IMR-90 (cell line): Measurements from ENCODE around the gene HSFX2. TPM values are rescaled to one million over a fixed set of nuclear protein-coding genes. Genes with fewer than 3 reads are reported as not detected.
A peak's percentile ranks its signal among the peaks of the same experiment; 100 is the strongest.
"Not testable (repeated sequence)": the region's sequence is repeated elsewhere in the genome, so short reads cannot be mapped to it uniquely, and the experiment has no call there.

Experiments used
- ATAC-seq: fragments of 200-7000 bp; cut with Tn5 transposase; 2 replicates; pipeline ENCODE4 v1.9.1; 2020; ENCODE audit warnings: low read depth, mild to moderate bottlenecking, moderate library complexity
- BruUV-seq: library from RNA; stranded (reverse); fragments of 400-500 nt; replicated peaks from 2 replicates; lab custom pipeline; 2021; lab: Mats Ljungman, UMichigan
- CTCF ChIA-PET: fragments of 300-600 bp; formaldehyde crosslinking; extraction: SDS; loops from one replicate; lab custom pipeline; 2021; ENCODE audit warnings: antibody characterized with exemption; lab: Yijun Ruan, JAX
- POLR2A ChIA-PET: fragments of 300-600 bp; sonication (Branson Sonifier 250); formaldehyde crosslinking; loops from one replicate; lab custom pipeline; 2022; ENCODE audit warnings: antibody characterized with exemption; ENCODE audit not compliant: unreplicated experiment; lab: Charles Lee
- DNase-seq: peaks from one replicate; pipeline ENCODE4 v3.0.0; 2013
- H2AFZ ChIP-seq: replicated peaks from 2 replicates; pipeline ENCODE3; 2013; ENCODE audit warnings: low read length, mild to moderate bottlenecking; ENCODE audit not compliant: poor library complexity
- H2AK5ac ChIP-seq: 2 replicates; pipeline ENCODE4 v1.6.1; 2013; ENCODE audit warnings: low read depth, low read length, inconsistent platforms
- H2AK9ac ChIP-seq: replicated peaks from 2 replicates; pipeline ENCODE3; 2013; ENCODE audit warnings: mild to moderate bottlenecking, low read depth, low read length, moderate library complexity; ENCODE audit not compliant: poor library complexity
- H2BK120ac ChIP-seq: 2 replicates; pipeline ENCODE4 v1.6.1; 2013; ENCODE audit warnings: low read depth, low read length, inconsistent platforms
- H2BK15ac ChIP-seq: 3 replicates; pipeline ENCODE4 v1.6.1; 2013; ENCODE audit warnings: low read depth, low read length, inconsistent platforms
- H2BK20ac ChIP-seq: 2 replicates; pipeline ENCODE4 v1.6.1; 2013; ENCODE audit warnings: low read depth, mild to moderate bottlenecking, inconsistent platforms, low read length, moderate library complexity
- H2BK5ac ChIP-seq: 2 replicates; pipeline ENCODE4 v1.6.1; 2013; ENCODE audit warnings: mild to moderate bottlenecking, low read depth, low read length, inconsistent platforms; ENCODE audit not compliant: poor library complexity, severe bottlenecking
- H3K14ac ChIP-seq: replicated peaks from 2 replicates; pipeline ENCODE4 v1.6.1; 2013; ENCODE audit warnings: low read depth, low read length, inconsistent platforms
- H3K18ac ChIP-seq: 2 replicates; pipeline ENCODE4 v1.6.1; 2013; ENCODE audit warnings: low read depth, low read length, control low read depth
- H3K23ac ChIP-seq: 2 replicates; pipeline ENCODE4 v1.6.1; 2013; ENCODE audit warnings: low read depth, low read length, inconsistent platforms
- H3K27ac ChIP-seq: 2 replicates; pipeline ENCODE4 v1.5.1; 2013; ENCODE audit warnings: mild to moderate bottlenecking, control low read depth, low read length; ENCODE audit not compliant: insufficient read depth
- H3K27me3 ChIP-seq: 2 replicates; pipeline ENCODE4 v1.6.1; 2013; ENCODE audit warnings: low read length; ENCODE audit not compliant: control insufficient read depth, insufficient read depth
- H3K36me3 ChIP-seq: 2 replicates; pipeline ENCODE4 v1.6.1; 2013; ENCODE audit warnings: low read length, mixed read lengths; ENCODE audit not compliant: control insufficient read depth, insufficient read depth
- H3K4ac ChIP-seq: 2 replicates; pipeline ENCODE4 v1.6.1; 2013; ENCODE audit warnings: low read depth, low read length, inconsistent platforms
- H3K4me1 ChIP-seq: 2 replicates; pipeline ENCODE4 v1.6.1; 2013; ENCODE audit warnings: low read length, mixed read lengths; ENCODE audit not compliant: control insufficient read depth, insufficient read depth
- H3K4me2 ChIP-seq: 2 replicates; pipeline ENCODE4 v1.6.1; 2013; ENCODE audit warnings: low read depth, mild to moderate bottlenecking, control low read depth, low read length, moderate library complexity
- H3K4me3 ChIP-seq: 2 replicates; pipeline ENCODE4 v1.5.1; 2013; ENCODE audit warnings: low read depth, mild to moderate bottlenecking, control low read depth, low read length, moderate library complexity; ENCODE audit not compliant: insufficient read depth
- H3K56ac ChIP-seq: 2 replicates; pipeline ENCODE4 v1.6.1; 2013; ENCODE audit warnings: low read length, inconsistent platforms; ENCODE audit not compliant: insufficient read depth; ENCODE audit errors: extremely low read depth
- H3K79me1 ChIP-seq, 2 experiments: 2 replicates each; pipeline ENCODE4 v1.6.1; 2013; ENCODE audit warnings: low read length in 2 of 2, inconsistent platforms in 1 of 2, low read depth in 1 of 2
- H3K9ac ChIP-seq: 2 replicates; pipeline ENCODE4 v1.6.1; 2013; ENCODE audit warnings: low read depth, low read length, control low read depth
- H3K9me1 ChIP-seq: 2 replicates; pipeline ENCODE4 v1.6.1; 2013; ENCODE audit warnings: low read length, inconsistent platforms; ENCODE audit not compliant: insufficient read depth
- H3K9me3 ChIP-seq: 2 replicates; pipeline ENCODE4 v1.6.1; 2013; ENCODE audit warnings: low read length; ENCODE audit not compliant: control insufficient read depth, insufficient read depth
- H4K20me1 ChIP-seq: 2 replicates; pipeline ENCODE4 v1.6.1; 2013; ENCODE audit warnings: low read length, inconsistent platforms; ENCODE audit not compliant: insufficient read depth
- H4K5ac ChIP-seq: 2 replicates; pipeline ENCODE4 v1.6.1; 2013; ENCODE audit warnings: mild to moderate bottlenecking, low read depth, low read length, control low read depth
- H4K8ac ChIP-seq, 2 experiments: 2 replicates each; pipeline ENCODE4 v1.6.1; 2013; ENCODE audit warnings: low read depth in 2 of 2, low read length in 2 of 2, control low read depth in 1 of 2, inconsistent platforms in 1 of 2
- H4K91ac ChIP-seq: 2 replicates; pipeline ENCODE4 v1.6.1; 2013; ENCODE audit warnings: low read depth, low read length, inconsistent platforms; ENCODE audit not compliant: insufficient read depth
- WGBS, 2 experiments: methylation state at CpG; one replicate each; pipeline versions ENCODE4 v1.1.5 to v1.1.7; 2013; ENCODE audit warnings: missing lambda C conversion rate in 2 of 2; ENCODE audit not compliant: insufficient read length in 1 of 2; ENCODE audit errors: extremely low coverage in 2 of 2; 5-methylcytosine and 5-hydroxymethylcytosine counted together
- dilution Hi-C: fragments of 300-500 bp; cut with HindIII; formaldehyde crosslinking; loops from one replicate; pipeline ENCODE4 v1.14.3; 2018; ENCODE audit warnings: low sequenced_read_pairs; ENCODE audit not compliant: unreplicated experiment
- in situ Hi-C: fragments of 300-500 bp; cut with MboI; formaldehyde crosslinking; loops from 3 replicates; pipeline ENCODE4 v1.14.3; 2019; ENCODE audit warnings: low sequenced_read_pairs, inconsistent platforms, mixed read lengths
- intact Hi-C: fragments of 100-400 bp; cut with micrococcal nuclease; formaldehyde crosslinking; loops from 2 replicates; pipeline ENCODE4 v1.10.0; 2022
- polyA plus RNA-seq, 3 experiments: library from polyadenylated mRNA; depleted of rRNA; stranded (reverse); fragments of >200 nt; gene quantifications; 2 replicates each; pipeline ENCODE4 v1.2.3, GENCODE V29; 2012; ENCODE audit warnings: low replicate concordance in 1 of 3
- total RNA-seq: library from RNA; depleted of rRNA; stranded (reverse); fragments of >200 nt; gene quantifications from 2 replicates; pipeline ENCODE4 v1.2.3, GENCODE V29; 2012

The HSFX2 gene
- total and polyA plus RNA-seq, 2 of the 4 experiments (the other 2 are of a cell fraction), result 0.36 TPM; not detected in 1

DNA sequence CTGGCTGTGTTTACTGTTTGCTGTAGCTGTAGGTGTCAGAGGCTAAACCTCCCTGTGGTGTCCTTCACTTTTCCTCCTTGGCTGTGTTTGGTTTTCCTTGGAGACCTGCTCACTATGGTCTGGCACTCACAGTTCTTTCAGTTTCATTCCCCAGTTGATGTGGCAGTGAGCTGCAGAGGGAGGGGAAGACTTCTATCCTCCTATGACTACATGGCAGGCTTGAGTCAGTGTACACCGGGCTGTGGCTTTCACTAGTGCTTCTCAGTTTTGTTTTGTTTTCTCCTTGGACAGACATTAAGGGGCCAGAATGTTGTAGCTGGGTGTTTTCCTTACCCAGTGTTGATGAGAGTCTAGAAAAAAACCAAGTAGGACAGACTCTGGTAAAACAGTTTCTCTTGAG, 21.7 kb downstream of the HSFX2 start:
- H2AK5ac ChIP-seq, H2BK120ac ChIP-seq, H3K23ac ChIP-seq, H3K4me1 ChIP-seq, H3K9me3 ChIP-seq, H3K9ac ChIP-seq, H4K20me1 ChIP-seq, H3K4me3 ChIP-seq, in situ Hi-C loops, BruUV-seq, H3K56ac ChIP-seq, H3K27me3 ChIP-seq, H3K18ac ChIP-seq, H3K9me1 ChIP-seq, H3K27ac ChIP-seq, H3K4me2 ChIP-seq, H3K4ac ChIP-seq, H3K36me3 ChIP-seq, POLR2A ChIA-PET, H4K5ac ChIP-seq, H2BK20ac ChIP-seq, H2AK9ac ChIP-seq, H4K91ac ChIP-seq, H3K79me1 ChIP-seq, H2BK15ac ChIP-seq, H2AFZ ChIP-seq, dilution Hi-C loops, intact Hi-C loops, H4K8ac ChIP-seq, H3K14ac ChIP-seq, CTCF ChIA-PET, H2BK5ac ChIP-seq, DNase-seq: not testable (repeated sequence)
- WGBS, 2 experiments, result no CpG with 5 or more reads among the region's 1 CpG
- ATAC-seq, result peak; percentile 76
